Astrocyte of the cerebellum (primary cell): ENCODE results near the gene B4GALT6.

Experiments
- DNase-seq: peaks from one replicate; pipeline ENCODE4 v3.0.0-alpha.2; 2011; ENCODE audit warnings: low read depth
- H3K4me3 ChIP-seq: 2 replicates; pipeline ENCODE4 v1.5.1; 2011; ENCODE audit warnings: mild to moderate bottlenecking, low read depth, low read length, moderate library complexity
- in situ Hi-C: cut with HindIII; loops from 2 replicates; pipeline ENCODE4 v1.10.0; 2017; ENCODE audit warnings: low sequenced_read_pairs
- TF ChIP-seq, protein P1 (sequence below): IDR thresholded peaks from 2 replicates; pipeline ENCODE4 v1.5.1; 2012; ENCODE audit warnings: low read length, low read depth, moderate library complexity, mild to moderate bottlenecking; ENCODE audit errors: missing control alignments

Gene B4GALT6

DNA sequence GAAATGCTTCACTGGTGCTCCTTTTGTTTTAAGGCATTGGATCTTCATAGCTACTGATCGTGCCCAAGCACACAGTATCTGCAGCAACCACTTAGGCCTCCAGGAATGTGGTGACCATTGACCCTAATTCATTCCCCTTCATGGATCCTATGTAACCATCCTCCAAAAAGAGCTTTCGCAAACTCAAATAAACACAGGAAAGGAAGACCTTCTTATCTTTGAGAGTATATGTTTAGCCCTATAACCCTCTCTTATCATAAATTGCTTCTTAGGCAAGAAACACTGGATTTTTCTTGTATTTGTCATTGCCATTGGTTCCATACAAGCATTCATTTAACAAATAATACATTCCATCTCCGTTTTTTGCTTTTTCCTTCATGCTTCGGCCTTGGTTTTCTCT is 96.9 kb downstream of the B4GALT6 start:
- H3K4me3 ChIP-seq = no peak overlapping the region
- no peak for DNase-seq
- TF ChIP-seq, protein P1, sequence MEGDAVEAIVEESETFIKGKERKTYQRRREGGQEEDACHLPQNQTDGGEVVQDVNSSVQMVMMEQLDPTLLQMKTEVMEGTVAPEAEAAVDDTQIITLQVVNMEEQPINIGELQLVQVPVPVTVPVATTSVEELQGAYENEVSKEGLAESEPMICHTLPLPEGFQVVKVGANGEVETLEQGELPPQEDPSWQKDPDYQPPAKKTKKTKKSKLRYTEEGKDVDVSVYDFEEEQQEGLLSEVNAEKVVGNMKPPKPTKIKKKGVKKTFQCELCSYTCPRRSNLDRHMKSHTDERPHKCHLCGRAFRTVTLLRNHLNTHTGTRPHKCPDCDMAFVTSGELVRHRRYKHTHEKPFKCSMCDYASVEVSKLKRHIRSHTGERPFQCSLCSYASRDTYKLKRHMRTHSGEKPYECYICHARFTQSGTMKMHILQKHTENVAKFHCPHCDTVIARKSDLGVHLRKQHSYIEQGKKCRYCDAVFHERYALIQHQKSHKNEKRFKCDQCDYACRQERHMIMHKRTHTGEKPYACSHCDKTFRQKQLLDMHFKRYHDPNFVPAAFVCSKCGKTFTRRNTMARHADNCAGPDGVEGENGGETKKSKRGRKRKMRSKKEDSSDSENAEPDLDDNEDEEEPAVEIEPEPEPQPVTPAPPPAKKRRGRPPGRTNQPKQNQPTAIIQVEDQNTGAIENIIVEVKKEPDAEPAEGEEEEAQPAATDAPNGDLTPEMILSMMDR = no peak
- in situ Hi-C loops = no loop called here

DNA sequence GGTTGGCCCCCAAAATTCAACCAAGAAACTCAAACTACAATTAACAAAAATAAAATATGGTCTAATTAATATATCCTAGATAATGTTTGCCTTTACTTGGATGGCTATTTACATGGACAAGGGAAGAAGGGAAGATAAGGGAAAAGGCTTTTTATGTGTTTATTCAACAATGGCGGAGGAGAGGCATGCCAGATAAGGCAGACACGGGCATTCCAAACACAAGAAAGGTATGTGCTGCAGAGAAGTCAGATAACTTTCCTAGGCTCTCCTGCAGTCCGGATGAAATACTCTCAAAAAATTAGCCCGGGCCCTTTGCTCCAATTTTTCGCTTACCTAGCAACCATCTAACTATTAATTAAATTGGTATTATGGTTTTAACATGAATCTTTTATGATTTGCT is 97.8 kb downstream of the B4GALT6 start:
- in situ Hi-C loops = no loop called here
- TF ChIP-seq, protein P1 = no peak

DNA sequence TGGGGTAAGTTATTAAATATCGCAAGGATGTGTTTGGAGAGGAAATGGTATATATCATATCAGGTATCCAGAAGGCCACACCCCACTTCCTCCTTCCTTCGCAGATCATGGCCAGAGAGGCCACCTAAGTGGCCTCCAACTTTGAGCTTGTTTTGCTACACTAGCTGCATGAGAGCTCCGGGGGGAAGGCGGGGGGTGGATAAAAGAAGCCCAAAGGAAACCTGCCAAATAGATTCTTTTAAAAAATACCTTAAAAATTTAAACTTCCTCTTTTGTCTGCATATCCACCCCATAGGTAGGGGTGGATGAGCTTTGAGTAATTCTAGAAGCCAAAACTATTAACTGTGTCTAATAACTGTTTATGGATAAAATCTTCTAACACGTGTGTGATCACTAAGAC is 98.4 kb downstream of the B4GALT6 start:
- in situ Hi-C loops = no loop called here
- TF ChIP-seq, protein P1 = no peak
- no peak for DNase-seq
- no peak overlapping the region for H3K4me3 ChIP-seq

More for the DNA sequence above, 97.8 kb downstream of the B4GALT6 start:
- no peak for DNase-seq
- no peak overlapping the region for H3K4me3 ChIP-seq

DNA sequence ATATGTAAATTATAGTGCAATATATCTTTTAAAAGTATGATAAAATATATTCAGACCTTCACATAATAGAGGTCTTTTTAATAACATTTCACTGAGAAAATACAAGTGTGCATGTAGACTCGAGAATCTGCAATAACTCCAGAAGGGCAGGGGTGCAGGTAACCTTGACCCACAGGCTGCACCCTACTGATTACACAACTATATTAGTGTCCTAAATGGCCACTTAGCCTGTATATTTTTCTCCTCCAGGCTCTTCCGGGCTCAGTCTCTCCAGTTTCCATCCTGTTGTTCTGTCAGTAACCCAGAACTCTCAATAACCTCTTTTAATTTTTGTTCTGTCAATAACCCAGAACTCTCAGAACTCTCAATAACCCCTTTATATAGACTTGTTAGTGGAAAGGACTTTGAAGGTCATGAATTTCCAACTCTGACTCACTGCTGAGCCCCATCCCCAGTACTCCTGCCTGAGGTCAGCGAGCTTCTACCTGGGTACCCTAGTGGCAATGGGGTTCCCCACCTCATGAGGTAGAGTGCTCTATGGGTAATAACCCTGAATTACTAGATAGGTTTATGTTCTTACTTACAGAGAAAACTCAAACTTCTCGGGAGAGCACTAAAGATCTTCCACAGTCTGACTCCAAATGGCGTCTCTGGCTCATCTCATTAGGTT is 101.1 kb downstream of the B4GALT6 start:
- TF ChIP-seq, protein P1 = no peak
- in situ Hi-C loops = no loop called here
- DNase-seq = no peak
- no peak overlapping the region for H3K4me3 ChIP-seq

DNA sequence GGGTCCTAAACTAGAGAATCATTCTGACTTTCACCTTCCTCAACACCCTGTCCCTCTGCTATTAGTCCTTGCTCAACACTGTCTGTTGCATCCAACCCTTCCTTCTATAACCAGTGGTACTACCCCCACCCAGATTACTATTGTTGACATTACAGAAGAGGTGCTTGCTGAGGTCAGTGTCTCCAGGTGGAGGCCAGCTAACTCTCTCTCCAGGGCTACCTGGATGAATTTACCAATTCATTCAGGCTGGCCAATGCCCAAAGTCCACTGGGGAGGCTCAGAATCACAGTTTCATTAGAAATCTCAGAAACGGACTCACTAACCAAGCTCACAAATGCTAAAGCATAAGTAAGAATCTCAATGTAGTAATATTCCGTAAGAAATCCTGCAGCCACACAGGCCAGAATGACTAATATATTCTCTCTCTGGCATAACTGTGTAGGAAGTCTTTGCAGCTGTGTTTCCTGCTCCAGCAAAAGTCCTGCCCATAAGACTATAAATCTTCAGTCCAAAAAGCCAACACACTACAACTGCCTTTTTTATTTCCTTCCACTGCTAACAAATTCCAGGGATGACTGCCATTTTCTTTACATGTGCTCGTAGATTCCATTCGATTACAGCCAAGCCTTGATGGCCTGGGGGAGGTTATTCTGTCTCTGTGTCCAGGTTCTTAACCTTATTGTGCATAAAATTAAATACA is 102.7 kb downstream of the B4GALT6 start:
- DNase-seq = no peak
- in situ Hi-C loops = no loop called here

DNA sequence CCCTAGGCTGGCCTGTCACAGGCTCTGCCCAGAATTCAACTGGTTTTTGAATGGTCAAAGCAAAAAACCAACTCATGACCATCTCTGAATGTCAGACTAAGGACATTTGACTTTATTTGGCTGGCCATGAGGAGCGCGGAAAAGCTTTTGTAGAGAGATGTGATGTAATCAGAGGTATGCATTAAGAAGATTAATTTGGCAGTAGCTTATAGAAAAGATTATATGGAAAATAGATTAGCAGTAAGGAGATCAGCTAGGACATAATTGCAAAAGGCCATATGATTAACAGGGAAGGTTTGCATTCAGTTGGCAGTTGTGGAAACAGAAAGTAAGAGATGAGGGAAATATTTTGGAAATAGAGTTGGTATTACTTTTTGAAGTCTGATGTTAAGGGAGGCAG is 105.0 kb downstream of the B4GALT6 start:
- TF ChIP-seq, protein P1 = no peak
- DNase-seq = no peak
- in situ Hi-C loops = loop anchor here (5.0 kb wide), 1 partner anchor 33 kb away; no protein-coding TSS in a partner anchor
- H3K4me3 ChIP-seq = no peak overlapping the region

More for the DNA sequence above, 102.7 kb downstream of the B4GALT6 start:
- TF ChIP-seq, protein P1 = no peak
- H3K4me3 ChIP-seq = no peak overlapping the region
